Measurements from ENCODE around the gene MAN2B1. TPM values are rescaled to one million over a fixed set of nuclear protein-coding genes. Genes with fewer than 3 reads are reported as not detected.

Gene MAN2B1
- total RNA-seq, 3 donors from 2014 or later (not counting 1 experiment from before 2014, with no cell fraction given): 107 to 118 (median 112) TPM

DNA sequence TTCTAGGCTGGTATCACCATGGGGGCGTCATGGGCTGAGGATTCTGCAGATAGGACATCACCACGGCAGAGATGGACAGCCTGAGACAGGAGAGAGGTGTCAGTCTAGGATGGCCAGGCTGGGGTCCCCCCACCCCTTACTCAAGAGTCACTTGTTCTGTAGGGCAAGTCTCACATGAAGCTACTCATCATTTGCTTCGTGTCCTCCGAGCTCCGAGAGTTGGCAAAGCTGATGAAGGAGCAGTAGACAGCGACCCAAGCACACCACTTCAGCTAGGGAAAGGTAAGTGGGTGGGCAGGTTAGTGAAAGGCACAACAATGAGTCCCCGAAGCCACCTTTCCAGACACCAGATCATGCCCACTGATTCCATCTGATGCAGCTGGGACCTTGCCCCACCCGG lies 1.8 kb upstream of the MAN2B1 start:
- 92% methylated on average over 8 of the region's 8 CpGs for WGBS (ENCODE audit: insufficient coverage)
- intact Hi-C loops (cut with micrococcal nuclease): loop anchor here (5.0 kb wide), 1 partner anchor 54 kb away; the partner anchor contains the start of gene TNPO2
- H3K4me1 ChIP-seq (ENCODE audit: control insufficient read depth, insufficient read depth, low read length): peaks cover 59% of the 10 kb centered on the region

DNA sequence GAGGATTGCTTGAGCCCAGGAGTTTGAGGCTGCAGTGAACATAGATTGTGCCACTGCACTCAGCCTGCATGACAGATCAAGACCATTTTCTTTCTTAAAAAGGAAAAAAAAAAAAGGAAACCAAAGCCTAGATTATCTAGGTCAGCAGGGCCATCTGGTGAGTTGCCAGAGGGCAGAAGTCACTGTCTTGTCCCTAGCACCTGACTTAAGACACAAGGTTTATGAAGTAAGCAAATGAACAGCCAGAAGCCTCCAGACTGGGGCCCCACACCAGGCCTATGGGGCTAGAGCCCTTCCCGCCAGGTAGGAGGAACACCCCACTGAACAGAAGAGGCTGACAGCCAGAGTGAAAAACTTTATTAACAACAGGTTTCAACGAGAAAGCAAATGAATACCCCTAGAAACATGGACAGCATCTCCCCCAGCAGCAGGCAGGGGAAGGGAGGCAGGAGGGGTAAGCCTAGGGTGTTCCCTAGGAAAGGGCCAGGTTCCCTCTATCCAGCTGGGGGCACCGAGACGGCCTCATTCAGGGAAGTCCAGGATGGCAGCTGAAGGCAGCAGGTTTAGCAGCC lies 1.3 kb upstream of the MAN2B1 start:
- peaks cover 18% of the 10 kb centered on the region for H3K36me3 ChIP-seq (ENCODE audit: control insufficient read depth, insufficient read depth, low read length)
- TF ChIP-seq, protein P1, sequence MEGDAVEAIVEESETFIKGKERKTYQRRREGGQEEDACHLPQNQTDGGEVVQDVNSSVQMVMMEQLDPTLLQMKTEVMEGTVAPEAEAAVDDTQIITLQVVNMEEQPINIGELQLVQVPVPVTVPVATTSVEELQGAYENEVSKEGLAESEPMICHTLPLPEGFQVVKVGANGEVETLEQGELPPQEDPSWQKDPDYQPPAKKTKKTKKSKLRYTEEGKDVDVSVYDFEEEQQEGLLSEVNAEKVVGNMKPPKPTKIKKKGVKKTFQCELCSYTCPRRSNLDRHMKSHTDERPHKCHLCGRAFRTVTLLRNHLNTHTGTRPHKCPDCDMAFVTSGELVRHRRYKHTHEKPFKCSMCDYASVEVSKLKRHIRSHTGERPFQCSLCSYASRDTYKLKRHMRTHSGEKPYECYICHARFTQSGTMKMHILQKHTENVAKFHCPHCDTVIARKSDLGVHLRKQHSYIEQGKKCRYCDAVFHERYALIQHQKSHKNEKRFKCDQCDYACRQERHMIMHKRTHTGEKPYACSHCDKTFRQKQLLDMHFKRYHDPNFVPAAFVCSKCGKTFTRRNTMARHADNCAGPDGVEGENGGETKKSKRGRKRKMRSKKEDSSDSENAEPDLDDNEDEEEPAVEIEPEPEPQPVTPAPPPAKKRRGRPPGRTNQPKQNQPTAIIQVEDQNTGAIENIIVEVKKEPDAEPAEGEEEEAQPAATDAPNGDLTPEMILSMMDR (IDR thresholded peaks at IDR 0.05): no peak
- no peak overlapping the region for H3K4me3 ChIP-seq (ENCODE audit: low read length)
- Mint-ChIP-seq H3K4me1 (peaks cover 47 to 61% of the 10 kb centered on the region in 2 donors), H3K27ac (peak overlapping the region; percentile 98), H3K27me3 (ENCODE audit: low read depth in 2 of 2) (no peaks in the 10 kb centered on the region), H3K36me3 (no peaks in the 10 kb centered on the region), H3K4me3 (peak overlapping the region; percentile 97), H3K9me3 (no peaks in the 10 kb centered on the region)
- WGBS (ENCODE audit: insufficient coverage): 97% methylated on average over 3 of the region's 4 CpGs
- ATAC-seq (no peak), DNase-seq (no peak)
- peaks cover 59% of the 10 kb centered on the region for H3K4me1 ChIP-seq (ENCODE audit: control insufficient read depth, insufficient read depth, low read length)
- no peaks in the 10 kb centered on the region for H3K9me3 ChIP-seq (ENCODE audit: control insufficient read depth, insufficient read depth, low read length)
- intact Hi-C loops (cut with micrococcal nuclease): loop anchor here (5.0 kb wide), 1 partner anchor 54 kb away; the partner anchor contains the start of gene TNPO2
- H3K27me3 ChIP-seq (ENCODE audit: control insufficient read depth, insufficient read depth, low read length): no peaks in the 10 kb centered on the region
- H3K27ac ChIP-seq (ENCODE audit: low read length): peak overlapping the region; percentile 96

More for the DNA sequence above, 1.8 kb upstream of the MAN2B1 start:
- Histone ChIP-seq H3K27me3 (ENCODE audit: control insufficient read depth, insufficient read depth, low read length) (no peaks in the 10 kb centered on the region), H3K9me3 (ENCODE audit: control insufficient read depth, insufficient read depth, low read length) (no peaks in the 10 kb centered on the region), H3K36me3 (ENCODE audit: control insufficient read depth, insufficient read depth, low read length) (peaks cover 16% of the 10 kb centered on the region), H3K4me3 (ENCODE audit: low read length) (peak overlapping the region; percentile 84), H3K27ac (ENCODE audit: low read length) (peak overlapping the region; percentile 96)
- H3K36me3 Mint-ChIP-seq: no peaks in the 10 kb centered on the region
- no peaks in the 10 kb centered on the region for H3K9me3 Mint-ChIP-seq
- H3K27me3 Mint-ChIP-seq (ENCODE audit: low read depth in 2 of 2): no peaks in the 10 kb centered on the region
- H3K27ac Mint-ChIP-seq: peak overlapping the region; percentile 98
- H3K4me3 Mint-ChIP-seq: peak overlapping the region; percentile 97
- H3K4me1 Mint-ChIP-seq: peaks cover 47 to 61% of the 10 kb centered on the region in 2 donors
- DNase-seq (no peak), ATAC-seq (no peak)
- TF ChIP-seq, protein P1 (IDR thresholded peaks at IDR 0.05): no peak

DNA sequence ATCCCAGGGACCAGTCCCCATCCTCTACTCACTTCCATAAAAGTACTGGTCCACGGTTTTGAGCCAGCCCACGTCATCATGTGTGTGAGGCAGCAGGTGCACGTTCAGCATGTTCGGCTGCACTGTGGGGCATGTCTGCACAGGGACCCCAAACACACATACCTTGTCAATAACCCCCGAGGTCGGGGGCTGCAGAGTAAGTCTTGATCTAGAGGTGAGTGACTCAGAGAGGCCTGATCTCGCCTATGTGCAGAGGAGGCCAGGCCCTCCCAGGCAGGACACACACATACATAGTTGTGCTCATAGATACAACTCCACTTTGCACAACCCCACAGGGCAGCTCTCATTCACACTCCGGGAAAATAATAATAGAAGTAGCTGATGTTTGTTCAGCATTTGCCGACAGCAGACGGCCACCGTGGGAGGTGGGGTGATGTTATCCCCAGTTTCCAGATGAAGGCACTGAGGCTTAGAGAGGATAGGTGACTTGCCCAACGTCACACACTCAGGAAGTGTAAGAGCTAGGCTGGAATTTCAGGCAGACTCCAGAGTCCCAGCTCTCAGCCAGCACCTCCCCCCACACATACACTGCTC lies 774 bp downstream of the MAN2B1 start:
- H3K36me3 ChIP-seq (ENCODE audit: control insufficient read depth, insufficient read depth, low read length): peaks cover 30% of the 10 kb centered on the region
- no peaks in the 10 kb centered on the region for H3K27me3 ChIP-seq (ENCODE audit: control insufficient read depth, insufficient read depth, low read length)
- H3K9me3 Mint-ChIP-seq: no peaks in the 10 kb centered on the region
- TF ChIP-seq, protein P1 (IDR thresholded peaks at IDR 0.05): no peak
- peak overlapping the region; percentile 96 for H3K4me3 Mint-ChIP-seq
- H3K4me1 Mint-ChIP-seq: peaks cover 41 to 52% of the 10 kb centered on the region in 2 donors
- H3K36me3 Mint-ChIP-seq: no peaks in the 10 kb centered on the region
- no peaks in the 10 kb centered on the region for H3K27me3 Mint-ChIP-seq (ENCODE audit: low read depth in 2 of 2)
- intact Hi-C loops (cut with micrococcal nuclease): loop anchor here (5.0 kb wide), 1 partner anchor 57 kb away; the partner anchor contains the start of gene TNPO2
- peak overlapping the region; percentile 90 for H3K27ac ChIP-seq (ENCODE audit: low read length)
- H3K27ac Mint-ChIP-seq: peak overlapping the region; percentile 98
- no peaks in the 10 kb centered on the region for H3K9me3 ChIP-seq (ENCODE audit: control insufficient read depth, insufficient read depth, low read length)
- 25% methylated on average over 10 of the region's 12 CpGs for WGBS (ENCODE audit: insufficient coverage)
- peaks cover 58% of the 10 kb centered on the region for H3K4me1 ChIP-seq (ENCODE audit: control insufficient read depth, insufficient read depth, low read length)
- H3K4me3 ChIP-seq (ENCODE audit: low read length): peak overlapping the region; percentile 94
- DNase-seq: peak in 1 of 2 donors; percentile 43
- ATAC-seq: no peak
